Measurements from ENCODE around the gene KDM5C. TPM values are rescaled to one million over a fixed set of nuclear protein-coding genes. Genes with fewer than 3 reads are reported as not detected.

The KDM5C gene
- total RNA-seq, 4 donors from 2014 or later, result 126 to 318 (median 160) TPM

DNA sequence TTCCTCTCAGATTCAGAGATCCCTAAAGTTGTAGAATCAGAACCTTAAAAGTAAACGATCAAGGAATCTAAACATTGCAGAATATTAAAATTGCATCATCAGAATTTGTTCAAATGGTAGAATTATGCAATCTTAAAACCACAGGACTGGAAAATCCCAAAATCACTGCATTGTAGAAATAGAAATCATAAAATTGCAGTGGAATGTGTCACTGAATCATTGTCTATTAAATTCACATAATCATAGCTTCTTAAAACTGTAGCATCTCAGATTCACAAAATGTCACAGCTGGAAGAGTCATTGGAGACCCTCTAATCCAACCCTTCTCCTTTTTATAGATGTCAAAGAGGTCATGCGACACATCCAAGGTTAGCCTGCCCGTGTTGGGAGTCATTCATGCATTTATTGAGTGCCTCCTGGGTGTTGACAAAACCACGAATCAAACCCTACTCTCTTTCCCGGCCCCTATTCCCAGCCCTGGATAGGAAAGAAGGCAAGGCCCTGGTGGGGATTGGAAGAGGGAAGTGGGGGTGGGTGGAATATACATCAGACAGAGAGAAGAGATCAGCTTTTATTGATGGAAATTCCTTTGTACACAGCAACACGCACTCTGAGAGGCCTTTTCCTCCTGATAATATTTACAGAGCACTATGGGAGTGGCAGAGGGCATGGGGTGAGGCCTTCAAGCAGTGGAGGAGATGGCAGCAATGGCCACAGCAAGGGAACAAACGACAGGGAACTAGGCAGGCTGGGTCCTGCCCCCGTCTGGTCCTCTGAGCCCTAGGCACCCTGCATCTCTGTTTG, 41.0 kb upstream of the KDM5C start:
- no peak overlapping the region for H3K4me3 ChIP-seq

GRCh38 chrX:53263597-53264094, 38.6 kb upstream of the KDM5C start:
- TF ChIP-seq CTCF (IDR thresholded peaks at IDR 0.05) (no peak), EP300 (IDR thresholded peaks at IDR 0.05) (no peak), POLR2AphosphoS5 (IDR thresholded peaks at IDR 0.05) (no peak), POLR2A (IDR thresholded peaks at IDR 0.05) (no peak)
- no peaks in the 10 kb centered on the region for H3K27me3 ChIP-seq
- H3K9me3 ChIP-seq, result no peaks in the 10 kb centered on the region
- peaks cover 16% of the 10 kb centered on the region for H3K4me1 ChIP-seq
- no peak overlapping the region for H3K27ac ChIP-seq
- WGBS, result 76% methylated on average over 11 of the region's 11 CpGs
- no peak overlapping the region for H3K4me3 ChIP-seq
- H3K36me3 ChIP-seq, result no peaks in the 10 kb centered on the region
- no peak for DNase-seq (ENCODE audit: low spot score in 2 of 2)

More for the DNA sequence above, 41.0 kb upstream of the KDM5C start:
- peak overlapping the region; percentile 54 for H3K27ac ChIP-seq
- DNase-seq (ENCODE audit: low spot score in 2 of 2), result no peak
- TF ChIP-seq EP300 (IDR thresholded peaks at IDR 0.05) (no peak), POLR2A (IDR thresholded peaks at IDR 0.05) (no peak), POLR2AphosphoS5 (IDR thresholded peaks at IDR 0.05) (no peak), CTCF (IDR thresholded peaks at IDR 0.05) (no peak)
- WGBS, result 62% methylated on average over 8 of the region's 8 CpGs
- H3K36me3 ChIP-seq, result no peaks in the 10 kb centered on the region
- peaks cover 16% of the 10 kb centered on the region for H3K4me1 ChIP-seq
- H3K27me3 ChIP-seq, result no peaks in the 10 kb centered on the region
- no peaks in the 10 kb centered on the region for H3K9me3 ChIP-seq

- no peaks in the 10 kb centered on the region for H3K9me3 ChIP-seq
- H3K27me3 ChIP-seq, result no peaks in the 10 kb centered on the region
- TF ChIP-seq CTCF (IDR thresholded peaks at IDR 0.05), result no peak
- no peak for TF ChIP-seq POLR2AphosphoS5 (IDR thresholded peaks at IDR 0.05)
- TF ChIP-seq EP300 (IDR thresholded peaks at IDR 0.05), result no peak
- no peak for TF ChIP-seq POLR2A (IDR thresholded peaks at IDR 0.05)
- H3K27ac ChIP-seq, result no peak overlapping the region
- DNase-seq (ENCODE audit: low spot score in 2 of 2), result no peak
- 66% methylated on average over 8 of the region's 8 CpGs for WGBS
- no peaks in the 10 kb centered on the region for H3K36me3 ChIP-seq
- no peak overlapping the region for H3K4me3 ChIP-seq
- H3K4me1 ChIP-seq, result peaks cover 15% of the 10 kb centered on the region
Measured at GRCh38 chrX:53262918-53263394, 37.9 kb upstream of the KDM5C start.

GRCh38 chrX:53262189-53262917, 37.3 kb upstream of the KDM5C start:
- 81% methylated on average over 7 of the region's 7 CpGs for WGBS
- Histone ChIP-seq H3K9me3 (no peaks in the 10 kb centered on the region), H3K36me3 (no peaks in the 10 kb centered on the region), H3K4me1 (peaks cover 12% of the 10 kb centered on the region), H3K4me3 (no peak overlapping the region), H3K27ac (no peak overlapping the region), H3K27me3 (no peaks in the 10 kb centered on the region)
- TF ChIP-seq POLR2A (IDR thresholded peaks at IDR 0.05) (no peak), EP300 (IDR thresholded peaks at IDR 0.05) (no peak), POLR2AphosphoS5 (IDR thresholded peaks at IDR 0.05) (no peak), CTCF (IDR thresholded peaks at IDR 0.05) (no peak)
- DNase-seq (ENCODE audit: low spot score in 2 of 2), result no peak

All from suprapubic skin (tissue), 4 donors.